GM23248 (cell line): Measurements from ENCODE around the gene COX6B1. TPM values are rescaled to one million over a fixed set of nuclear protein-coding genes. Genes with fewer than 3 reads are reported as not detected.

ENCODE experiments used
- DNase-seq: peaks from one replicate; pipeline ENCODE4 v3.0.0-alpha.2; 2015
- H2AFZ ChIP-seq: fragments of 200-600 bp; sonication (generic); 2 replicates; pipeline ENCODE4 v1.6.1; 2016; ENCODE audit warnings: antibody characterized with exemption
- H3F3A ChIP-seq: fragments of 200-600 bp; sonication (generic); 2 replicates; pipeline ENCODE4 v1.6.1; 2016; ENCODE audit warnings: mild to moderate bottlenecking, antibody characterized with exemption, mixed run types; ENCODE audit not compliant: insufficient read depth
- H3K27ac ChIP-seq: fragments of 200-600 bp; sonication (generic); 2 replicates; pipeline ENCODE4 v1.5.1; 2016; ENCODE audit warnings: mild to moderate bottlenecking
- H3K27me3 ChIP-seq: fragments of 200-600 bp; sonication (generic); replicated peaks from 2 replicates; pipeline ENCODE4 v1.6.1; 2016; ENCODE audit warnings: mild to moderate bottlenecking; ENCODE audit not compliant: insufficient read depth
- H3K36me3 ChIP-seq: fragments of 200-600 bp; sonication (generic); 2 replicates; pipeline ENCODE4 v1.6.1; 2016; ENCODE audit warnings: low read depth, mild to moderate bottlenecking
- H3K4me1 ChIP-seq: fragments of 200-600 bp; sonication (generic); 2 replicates; pipeline ENCODE4 v1.6.1; 2016; ENCODE audit warnings: mild to moderate bottlenecking; ENCODE audit not compliant: insufficient read depth
- H3K4me2 ChIP-seq: fragments of 200-600 bp; sonication (generic); one replicate; pipeline ENCODE4 v1.6.1; 2016; ENCODE audit warnings: mild to moderate bottlenecking; ENCODE audit not compliant: unreplicated experiment
- H3K4me3 ChIP-seq: fragments of 200-600 bp; sonication (generic); 2 replicates; pipeline ENCODE4 v1.5.1; 2016; ENCODE audit warnings: mild to moderate bottlenecking
- H3K79me2 ChIP-seq: fragments of 200-600 bp; sonication (generic); 2 replicates; pipeline ENCODE4 v1.6.1; 2016; ENCODE audit warnings: mild to moderate bottlenecking; ENCODE audit not compliant: insufficient read depth
- H3K9ac ChIP-seq: fragments of 200-600 bp; sonication (generic); 2 replicates; pipeline ENCODE4 v1.6.1; 2016; ENCODE audit warnings: mild to moderate bottlenecking
- H3K9me2 ChIP-seq: fragments of 200-600 bp; sonication (generic); 2 replicates; pipeline ENCODE4 v1.6.1; 2016; ENCODE audit warnings: mixed run types, mild to moderate bottlenecking, moderate library complexity; ENCODE audit not compliant: insufficient read depth
- H3K9me3 ChIP-seq: fragments of 200-600 bp; sonication (generic); one replicate; pipeline ENCODE4 v1.6.1; 2017; ENCODE audit warnings: low read depth
- H4K20me1 ChIP-seq: fragments of 200-600 bp; sonication (generic); 2 replicates; pipeline ENCODE4 v1.6.0; 2016; ENCODE audit not compliant: insufficient read depth
- EZH2 ChIP-seq: fragments of 200-600 bp; sonication (generic); IDR thresholded peaks from 2 replicates; pipeline ENCODE4 v1.6.1; 2018; ENCODE audit warnings: antibody characterized with exemption, mild to moderate bottlenecking; ENCODE audit not compliant: insufficient read depth, poor library complexity, severe bottlenecking
- EZH2phosphoT487 ChIP-seq: fragments of 200-600 bp; sonication (generic); IDR thresholded peaks from 2 replicates; pipeline ENCODE4 v1.6.1; 2018; ENCODE audit warnings: antibody characterized with exemption, moderate library complexity, mild to moderate bottlenecking, low read depth; ENCODE audit not compliant: insufficient read depth
- WGBS, 2 experiments: methylation state at CpG; one replicate each; pipeline ENCODE4 v1.1.6; 2015 to 2017; ENCODE audit warnings: low lambda C conversion rate in 2 of 2, low coverage in 1 of 2; ENCODE audit errors: missing lambda C conversion rate in 2 of 2; 5-methylcytosine and 5-hydroxymethylcytosine counted together
- in situ Hi-C: fragments of 300-500 bp; cut with MboI; formaldehyde crosslinking; loops from 2 replicates; pipeline ENCODE4 v1.15.0; 2020
- polyA plus RNA-seq: library from polyadenylated mRNA; unstranded; fragments of >200 nt; fragmentation: Nextera tagmentation; extraction: Ambion mirVana; gene quantifications from 2 replicates; pipeline ENCODE4 v1.2.1, GENCODE V29; 2016
- total RNA-seq: library from RNA; depleted of rRNA; stranded (reverse); fragments of >200 nt; shearing (Covaris generic); gene quantifications from 2 replicates; pipeline ENCODE4 v1.2.3, GENCODE V29; 2014

The COX6B1 gene
- total and polyA plus RNA-seq, 2 experiments from 2014 or later, result 328 to 472 TPM

GRCh38 chr19:35656700-35657099 lies 8.6 kb downstream of the COX6B1 start:
- 84 to 88% methylated on average over 6 of the region's 6 CpGs for WGBS, 2 experiments
- H4K20me1 ChIP-seq, result no peaks in the 10 kb centered on the region
- H3K79me2 ChIP-seq, result peaks cover 11% of the 10 kb centered on the region; the same call in 1 of the 2 replicates
- H3K4me3 ChIP-seq, result no peak overlapping the region
- H3K27ac ChIP-seq, result no peak overlapping the region
- no peak for TF ChIP-seq EZH2
- TF ChIP-seq EZH2phosphoT487, result no peak
- DNase-seq, result no peak
- H3K27me3 ChIP-seq, result no peaks in the 10 kb centered on the region
- in situ Hi-C loops, result no loop called here
- no peak overlapping the region for H3K9ac ChIP-seq
- H3K36me3 ChIP-seq, result peaks cover 27% of the 10 kb centered on the region; the same call in 1 of the 2 replicates
- H2AFZ ChIP-seq, result no peak overlapping the region
- H3F3A ChIP-seq, result peaks cover 16% of the 10 kb centered on the region
- no peak overlapping the region for H3K4me2 ChIP-seq
- H3K9me3 ChIP-seq, result no peaks in the 10 kb centered on the region
- no peaks in the 10 kb centered on the region for H3K9me2 ChIP-seq
- H3K4me1 ChIP-seq, result no peaks in the 10 kb centered on the region

DNA sequence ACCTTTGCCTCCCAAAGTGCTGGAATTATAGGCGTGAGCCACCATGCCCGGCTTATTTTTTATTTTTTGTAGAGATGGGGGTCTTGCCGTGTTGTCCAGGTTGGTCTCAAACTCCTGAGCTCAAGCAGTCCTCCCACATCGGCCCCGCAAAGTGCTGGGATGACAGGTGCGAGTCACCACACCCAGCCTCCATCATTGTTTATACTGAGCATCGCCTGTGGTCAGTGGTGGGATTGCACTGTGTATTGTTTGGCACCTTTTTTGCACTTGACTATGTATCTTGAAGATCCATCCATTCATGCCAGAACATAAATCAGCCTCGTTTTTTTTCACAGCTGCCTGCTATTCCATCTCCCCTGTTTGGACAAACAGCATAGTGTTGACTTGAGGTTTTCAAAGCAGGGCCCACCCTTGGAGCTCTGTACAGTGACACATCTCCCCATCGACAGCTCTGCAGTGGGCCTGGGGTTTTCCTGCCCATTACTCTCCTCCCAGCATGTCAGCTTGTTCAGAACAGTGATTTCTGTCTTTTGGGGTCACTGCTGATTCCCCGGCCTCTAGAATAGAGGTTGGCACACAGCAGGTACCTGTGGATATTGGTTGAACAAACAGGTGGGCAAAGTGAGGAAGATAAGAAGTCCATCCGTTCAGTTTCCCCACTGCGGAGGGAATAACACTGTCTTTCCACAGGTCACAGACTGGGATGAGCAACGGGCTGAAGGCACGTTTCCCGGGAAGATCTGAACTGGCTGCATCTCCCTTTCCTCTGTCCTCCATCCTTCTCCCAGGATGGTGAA lies 10.0 kb downstream of the COX6B1 start:
- H3K9me2 ChIP-seq, result no peaks in the 10 kb centered on the region

DNA sequence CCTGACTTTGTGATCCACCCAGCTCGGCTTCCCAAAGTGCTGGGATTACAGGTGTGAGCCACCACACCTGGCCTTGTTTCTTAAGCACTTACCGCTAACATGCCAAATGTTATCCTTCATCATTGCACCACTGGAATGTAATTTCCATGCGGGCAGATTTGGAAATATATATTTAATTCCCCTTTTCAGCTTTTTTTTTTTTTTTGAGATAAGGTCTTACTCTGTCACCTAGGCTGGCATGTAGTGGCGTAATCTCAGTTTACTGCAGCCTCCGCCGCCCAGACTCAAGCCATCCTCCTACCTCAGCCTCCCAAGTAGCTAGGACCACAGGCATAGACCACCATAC lies 13.8 kb downstream of the COX6B1 start:
- Histone ChIP-seq H3K36me3 (peaks cover 8% of the 10 kb centered on the region; the same call in 1 of the 2 replicates), H4K20me1 (no peaks in the 10 kb centered on the region), H2AFZ (no peak overlapping the region), H3K9me3 (no peaks in the 10 kb centered on the region), H3K4me1 (no peaks in the 10 kb centered on the region), H3K4me3 (no peak overlapping the region), H3K79me2 (no peaks in the 10 kb centered on the region), H3K9me2 (no peaks in the 10 kb centered on the region), H3K27me3 (no peaks in the 10 kb centered on the region), H3K4me2 (no peak overlapping the region), H3K27ac (no peak overlapping the region), H3K9ac (no peak overlapping the region), H3F3A (peaks cover 16% of the 10 kb centered on the region)
- in situ Hi-C loops, result no loop called here
- no peak for DNase-seq
- no peak for TF ChIP-seq EZH2
- no peak for TF ChIP-seq EZH2phosphoT487
- 98 to 99% methylated on average over 6 of the region's 6 CpGs for WGBS, 2 experiments

More for the DNA sequence above, 10.0 kb downstream of the COX6B1 start:
- in situ Hi-C loops, result no loop called here
- Histone ChIP-seq H3K27me3 (no peaks in the 10 kb centered on the region), H3K9me3 (no peaks in the 10 kb centered on the region), H3K27ac (no peak overlapping the region), H3K9ac (no peak overlapping the region), H3K4me3 (no peak overlapping the region), H4K20me1 (no peaks in the 10 kb centered on the region), H2AFZ (no peak overlapping the region), H3K79me2 (peaks cover 3% of the 10 kb centered on the region; the same call in 1 of the 2 replicates), H3K36me3 (peaks cover 27% of the 10 kb centered on the region; the same call in 1 of the 2 replicates), H3F3A (peaks cover 16% of the 10 kb centered on the region), H3K4me2 (no peak overlapping the region), H3K4me1 (no peaks in the 10 kb centered on the region)
- peak; percentile 15 for DNase-seq
- no peak for TF ChIP-seq EZH2phosphoT487
- no peak for TF ChIP-seq EZH2
- 91 to 92% methylated on average over 15 of the region's 15 CpGs for WGBS, 2 experiments

DNA sequence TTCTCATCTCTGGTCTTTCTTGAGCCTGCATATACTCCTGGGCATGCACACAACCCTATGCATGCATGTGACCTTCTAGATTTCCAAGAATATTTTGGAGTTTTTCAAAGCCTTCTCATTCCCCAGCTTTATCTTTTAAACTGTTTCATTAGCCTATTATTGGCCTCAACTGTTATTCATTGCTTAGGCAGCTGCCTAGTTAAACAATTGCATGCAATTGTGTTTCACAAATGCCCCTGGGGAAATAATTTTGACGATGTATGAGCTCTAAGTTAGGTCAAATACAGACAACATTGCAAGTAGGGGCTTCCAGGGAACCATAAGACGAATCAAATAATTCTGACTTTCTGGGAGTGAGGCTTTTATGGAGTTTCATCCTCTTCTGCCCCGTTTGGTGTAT lies 15.9 kb downstream of the COX6B1 start:
- H3K79me2 ChIP-seq, result no peaks in the 10 kb centered on the region
- no peaks in the 10 kb centered on the region for H4K20me1 ChIP-seq
- no peak overlapping the region for H2AFZ ChIP-seq
- H3K4me2 ChIP-seq, result no peak overlapping the region
- WGBS, 2 experiments, result 59 to 63% methylated on average over 3 of the region's 3 CpGs
- in situ Hi-C loops, result no loop called here
- no peak overlapping the region for H3K9ac ChIP-seq
- no peaks in the 10 kb centered on the region for H3K9me3 ChIP-seq
- no peak overlapping the region for H3K4me3 ChIP-seq
- H3K9me2 ChIP-seq, result no peaks in the 10 kb centered on the region
- H3K4me1 ChIP-seq, result no peaks in the 10 kb centered on the region
- no peaks in the 10 kb centered on the region; the same call in 1 of the 2 replicates for H3K36me3 ChIP-seq
- H3K27me3 ChIP-seq, result 0 out of 2 replicates have a peak, but pooled peaks cover 4% of the 10 kb centered on the region
- no peak overlapping the region for H3K27ac ChIP-seq
- no peak for DNase-seq
- no peak for TF ChIP-seq EZH2
- H3F3A ChIP-seq, result peaks cover 16% of the 10 kb centered on the region
